Neural progenitor cell (in vitro differentiated cells): Measurements from ENCODE around the gene KCNT1.

Source experiments
- CTCF ChIP-seq: fragments of 200-600 bp; sonication (generic); IDR thresholded peaks from 2 replicates; pipeline ENCODE4 v1.5.1; 2017; ENCODE audit warnings: antibody characterized with exemption, mild to moderate bottlenecking
- EZH2phosphoT487 ChIP-seq: fragments of 200-600 bp; sonication (generic); IDR thresholded peaks from 2 replicates; pipeline ENCODE4 v1.6.1; 2017; ENCODE audit warnings: antibody characterized with exemption

GRCh38 chr9:135757356-135757755 is 55.4 kb downstream of the KCNT1 start:
- TF ChIP-seq EZH2phosphoT487: no peak
- no peak for TF ChIP-seq CTCF
